ENCODE measurements around the gene LILRA1.
"Not testable (repeated sequence)": the region's sequence is repeated elsewhere in the genome, so short reads cannot be mapped to it uniquely, and the experiment has no call there.

The LILRA1 gene

GRCh38 chr19:54577334-54577733, 16.1 kb upstream of the LILRA1 start:
- DNase-seq (ENCODE audit: low read depth): no peak

- DNase-seq (ENCODE audit: low read depth): not testable (repeated sequence)
Observed at GRCh38 chr19:54578268-54578667, 15.2 kb upstream of the LILRA1 start.

- no peak for DNase-seq (ENCODE audit: low read depth)
Observed at GRCh38 chr19:54586397-54586796, 7.0 kb upstream of the LILRA1 start.

DNA sequence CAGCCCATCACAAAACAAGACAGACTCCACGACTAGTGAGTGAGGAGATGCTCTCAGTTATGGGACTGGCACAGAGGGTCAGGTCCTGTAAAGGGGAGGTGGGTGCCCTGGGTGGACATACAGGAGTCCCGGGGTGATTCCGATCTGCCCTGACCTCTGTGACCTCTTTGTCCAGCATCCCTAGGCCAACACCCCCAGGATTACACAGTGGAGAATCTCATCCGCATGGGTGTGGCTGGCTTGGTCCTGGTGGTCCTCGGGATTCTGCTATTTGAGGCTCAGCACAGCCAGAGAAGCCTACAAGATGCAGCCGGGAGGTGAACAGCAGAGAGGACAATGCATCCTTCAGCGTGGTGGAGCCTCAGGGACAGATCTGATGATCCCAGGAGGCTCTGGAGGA, 6.4 kb upstream of the LILRA1 start:
- DNase-seq (ENCODE audit: low read depth): no peak

- not testable (repeated sequence) for DNase-seq (ENCODE audit: low read depth)
Observed at GRCh38 chr19:54593931-54594626, 647 bp downstream of the LILRA1 start.

DNA sequence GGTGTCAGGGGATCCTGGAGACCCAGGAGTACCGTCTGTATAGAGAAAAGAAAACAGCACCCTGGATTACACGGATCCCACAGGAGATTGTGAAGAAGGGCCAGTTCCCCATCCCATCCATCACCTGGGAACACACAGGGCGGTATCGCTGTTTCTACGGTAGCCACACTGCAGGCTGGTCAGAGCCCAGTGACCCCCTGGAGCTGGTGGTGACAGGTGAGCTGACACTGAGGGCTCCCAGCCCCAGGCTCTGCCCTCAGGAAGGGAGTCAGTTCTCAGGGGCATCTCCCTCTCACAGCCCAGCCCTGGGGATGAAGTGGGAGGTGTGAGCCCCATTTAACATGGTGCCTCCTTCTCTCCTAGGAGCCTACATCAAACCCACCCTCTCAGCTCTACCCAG, 1.3 kb downstream of the LILRA1 start:
- no peak for DNase-seq (ENCODE audit: low read depth)

GRCh38 chr19:54595680-54596436, 2.4 kb downstream of the LILRA1 start:
- DNase-seq (ENCODE audit: low read depth): not testable (repeated sequence)

DNA sequence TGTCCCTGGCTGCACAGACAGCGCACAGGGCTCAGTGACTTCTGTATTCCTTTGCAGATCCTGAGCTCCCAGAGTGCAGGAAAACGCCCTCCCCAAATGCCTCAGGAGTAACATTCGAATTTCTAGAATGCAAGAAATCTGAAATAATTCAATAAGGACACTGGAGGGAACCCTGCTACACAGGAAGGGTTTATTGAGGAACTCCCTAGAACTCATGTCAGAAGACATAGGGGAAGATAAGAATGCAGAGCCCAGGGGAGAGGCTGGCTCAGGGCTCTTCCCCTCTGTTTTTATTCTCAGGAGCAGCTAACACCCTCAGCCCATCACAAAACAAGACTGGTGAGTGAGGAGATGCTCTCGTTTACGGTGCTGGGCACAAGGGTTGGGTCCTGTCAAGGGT, 6.8 kb downstream of the LILRA1 start:
- no peak for DNase-seq (ENCODE audit: low read depth)

DNA sequence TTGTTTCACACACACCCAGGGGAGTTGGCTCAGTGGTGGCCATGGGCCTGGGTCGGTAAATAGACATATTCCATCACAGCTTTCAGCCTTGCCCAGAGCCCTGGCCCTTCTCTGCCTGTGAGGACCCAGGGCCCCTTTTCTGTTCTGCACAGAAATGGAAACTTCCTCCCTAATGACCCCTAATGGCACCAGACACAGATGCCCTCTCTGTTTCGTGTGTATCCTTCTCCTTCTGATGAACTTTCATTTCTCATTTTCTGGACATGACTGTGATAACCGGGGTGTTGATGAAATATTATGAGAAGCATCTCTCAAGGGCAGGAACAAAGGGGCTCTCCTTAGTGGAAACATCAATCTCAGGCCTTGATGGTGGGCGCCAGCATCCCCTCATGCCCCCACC, 12.8 kb downstream of the LILRA1 start:
- DNase-seq (ENCODE audit: low read depth): no peak

- DNase-seq (ENCODE audit: low read depth): no peak
Observed at GRCh38 chr19:54606891-54607784, 13.7 kb downstream of the LILRA1 start.

GRCh38 chr19:54607785-54608150, 14.3 kb downstream of the LILRA1 start:
- DNase-seq (ENCODE audit: low read depth): no peak

DNA sequence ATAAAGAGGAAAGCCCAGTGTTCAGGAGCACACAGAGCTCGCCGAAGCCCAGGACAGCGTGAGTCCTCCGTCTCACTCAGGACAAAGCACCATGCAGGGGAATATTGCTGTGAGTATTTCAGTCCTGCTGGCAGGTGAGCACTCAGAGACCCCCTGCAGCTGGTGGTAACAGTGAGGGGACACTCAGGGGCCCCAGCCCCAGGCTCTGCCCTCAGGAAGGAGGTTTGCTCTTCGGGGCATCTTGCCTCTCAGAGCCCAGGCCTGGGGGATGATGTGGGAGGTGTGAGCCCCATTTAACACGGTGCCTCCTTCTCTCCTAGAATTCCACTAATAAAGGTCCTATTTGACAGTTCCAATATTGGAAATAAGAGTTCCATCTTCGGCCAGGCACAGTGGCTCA, 14.8 kb downstream of the LILRA1 start:
- no peak for DNase-seq (ENCODE audit: low read depth)

DNA sequence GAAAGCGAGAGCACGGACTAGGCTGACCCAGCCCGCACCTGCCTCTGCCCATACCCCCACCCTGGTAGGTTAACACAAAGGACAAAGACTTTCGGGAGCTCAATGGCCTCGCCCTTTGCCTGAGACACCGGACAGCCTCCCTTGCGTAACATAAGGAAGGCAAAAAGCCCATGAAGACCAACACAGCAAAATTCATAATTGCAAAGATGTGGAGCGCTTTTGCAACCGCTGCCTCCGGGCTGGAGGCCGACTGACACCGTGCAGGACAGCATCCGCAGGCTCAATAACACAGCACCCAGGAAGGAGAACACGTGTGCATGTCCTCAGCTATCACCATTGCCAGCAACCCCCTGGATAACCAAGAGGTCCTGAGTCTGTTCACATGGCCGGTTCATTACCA, 15.4 kb downstream of the LILRA1 start:
- DNase-seq (ENCODE audit: low read depth): no peak

DNA sequence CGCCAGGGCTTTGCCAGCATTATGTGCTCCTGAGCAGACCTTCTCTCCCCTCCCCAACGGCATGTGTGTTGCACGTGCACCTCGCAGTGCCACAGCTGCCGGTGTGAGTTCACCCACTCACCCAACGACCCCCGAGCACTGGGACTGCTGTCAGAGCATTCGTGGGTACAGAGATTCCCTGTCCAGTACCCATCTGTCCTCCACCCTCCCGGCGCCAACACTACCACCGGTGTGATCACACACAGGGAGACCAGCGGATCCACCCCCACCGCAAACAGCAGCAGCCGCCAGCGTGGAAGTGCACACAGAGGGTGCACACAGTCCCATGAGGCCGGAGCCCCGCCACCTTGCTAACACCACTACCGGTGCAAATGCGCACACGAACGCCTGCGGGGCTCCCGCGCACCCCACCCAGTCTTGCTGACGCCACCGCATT, 15.9 kb downstream of the LILRA1 start:
- DNase-seq (ENCODE audit: low read depth): no peak

- DNase-seq (ENCODE audit: low read depth): no peak
Observed at GRCh38 chr19:54612428-54612827, 19.0 kb downstream of the LILRA1 start.

GRCh38 chr19:54614726-54615125, 21.3 kb downstream of the LILRA1 start:
- no peak for DNase-seq (ENCODE audit: low read depth)

GRCh38 chr19:54616057-54616456, 22.6 kb downstream of the LILRA1 start:
- no peak for DNase-seq (ENCODE audit: low read depth)

DNA sequence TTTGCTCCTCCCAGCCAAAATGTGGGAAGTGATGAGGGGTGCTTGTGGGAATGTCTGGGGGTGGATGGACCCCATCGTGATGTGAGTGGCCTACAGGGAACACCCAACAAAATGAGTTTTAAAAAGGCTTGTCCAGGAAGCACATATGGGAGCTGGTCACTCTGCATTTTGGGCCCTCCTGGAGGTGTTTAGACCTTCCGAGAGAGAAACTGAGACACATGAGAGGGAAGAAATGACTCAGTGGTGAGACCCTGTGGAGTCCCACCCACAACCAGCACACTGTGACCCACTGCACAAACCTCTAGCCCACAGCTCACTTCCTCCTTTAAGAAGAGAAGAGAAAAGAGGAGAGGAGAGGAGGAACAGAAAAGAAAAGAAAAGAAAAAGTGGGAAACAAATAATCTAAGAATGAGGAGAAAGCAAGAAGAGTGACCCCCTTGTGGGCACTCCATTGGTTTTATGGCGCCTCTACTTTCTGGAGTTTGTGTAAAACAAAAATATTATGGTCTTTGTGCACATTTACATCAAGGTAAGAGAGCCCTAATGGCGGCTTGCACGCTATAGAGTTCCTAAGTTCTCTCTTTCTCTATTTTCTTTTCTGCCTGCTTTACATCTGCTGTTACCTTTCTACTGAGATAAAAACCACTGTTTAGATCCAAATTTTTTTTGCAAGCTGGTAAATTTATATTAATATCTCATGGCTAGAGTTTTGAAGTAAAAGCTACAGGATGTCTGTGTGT, 23.6 kb downstream of the LILRA1 start:
- no peak for DNase-seq (ENCODE audit: low read depth)

DNA sequence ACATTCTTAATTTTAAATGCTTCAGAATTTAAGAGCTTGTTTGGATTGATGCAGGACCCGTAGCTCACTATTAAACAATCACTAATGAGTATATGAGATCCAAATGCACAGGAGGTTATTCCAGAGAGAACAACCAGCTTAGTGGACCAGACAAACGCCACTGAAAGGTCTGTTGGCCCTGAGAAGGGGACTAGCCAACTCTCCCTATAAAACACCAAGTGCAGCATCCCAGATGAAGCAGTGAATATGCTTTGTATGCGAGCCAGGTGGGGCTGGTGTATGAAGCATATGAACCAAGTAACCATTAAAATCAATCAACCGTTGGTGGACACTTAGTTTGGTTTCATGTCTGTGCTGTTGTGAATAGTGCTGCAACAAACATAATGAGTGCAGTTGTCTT, 27.0 kb downstream of the LILRA1 start:
- DNase-seq (ENCODE audit: low read depth): no peak

- DNase-seq (ENCODE audit: low read depth): no peak
Observed at GRCh38 chr19:54622431-54622830, 29.0 kb downstream of the LILRA1 start.

GRCh38 chr19:54624234-54624633, 30.8 kb downstream of the LILRA1 start:
- not testable (repeated sequence) for DNase-seq (ENCODE audit: low read depth)
